Hematopoietic multipotent progenitor cell treated with erythropoietin and hydrocortisone succinate and interleukin-3 and kit ligand, for 8 days (in vitro differentiated cells): ENCODE measurements around the gene MADD.
A peak's percentile ranks its signal among the peaks of the same experiment; 100 is the strongest.
"Not testable (repeated sequence)": the region's sequence is repeated elsewhere in the genome, so short reads cannot be mapped to it uniquely, and the experiment has no call there.

Source experiments
- DNase-seq: peaks from one replicate; pipeline ENCODE4 v3.0.0-alpha.2; 2015

The MADD gene

GRCh38 chr11:47278058-47278457, 8.1 kb downstream of the MADD start:
- DNase-seq, result peak; percentile 25

- no peak for DNase-seq
Measured at GRCh38 chr11:47278769-47279168, 8.8 kb downstream of the MADD start.

- no peak for DNase-seq
Measured at GRCh38 chr11:47280099-47280498, 10.2 kb downstream of the MADD start.

- no peak for DNase-seq
Measured at GRCh38 chr11:47280860-47281259, 10.9 kb downstream of the MADD start.

GRCh38 chr11:47282462-47282861, 12.5 kb downstream of the MADD start:
- no peak for DNase-seq

GRCh38 chr11:47284151-47284550, 14.2 kb downstream of the MADD start:
- no peak for DNase-seq

GRCh38 chr11:47285969-47286770, 16.2 kb downstream of the MADD start:
- no peak for DNase-seq

- DNase-seq, result no peak
Measured at GRCh38 chr11:47288066-47288465, 18.1 kb downstream of the MADD start.

GRCh38 chr11:47289856-47290255, 19.9 kb downstream of the MADD start:
- no peak for DNase-seq

- DNase-seq, result no peak
Measured at GRCh38 chr11:47295385-47295784, 25.5 kb downstream of the MADD start.

GRCh38 chr11:47296045-47296444, 26.1 kb downstream of the MADD start:
- no peak for DNase-seq

- no peak for DNase-seq
Measured at GRCh38 chr11:47299078-47299477, 29.1 kb downstream of the MADD start.

GRCh38 chr11:47302853-47303252, 32.9 kb downstream of the MADD start:
- DNase-seq, result no peak

GRCh38 chr11:47305734-47306483, 36.0 kb downstream of the MADD start:
- DNase-seq, result no peak

GRCh38 chr11:47306484-47306844, 36.5 kb downstream of the MADD start:
- DNase-seq, result no peak

- no peak for DNase-seq
Measured at GRCh38 chr11:47308050-47308823, 38.3 kb downstream of the MADD start.

GRCh38 chr11:47314992-47315391, 45.1 kb downstream of the MADD start:
- DNase-seq, result no peak

GRCh38 chr11:47316501-47316900, 46.6 kb downstream of the MADD start:
- DNase-seq, result not testable (repeated sequence)

GRCh38 chr11:47317064-47317828, 47.3 kb downstream of the MADD start:
- DNase-seq, result no peak

- no peak for DNase-seq
Measured at GRCh38 chr11:47318166-47318565, 48.2 kb downstream of the MADD start.

GRCh38 chr11:47324520-47324919, 54.6 kb downstream of the MADD start:
- no peak for DNase-seq

- DNase-seq, result peak; percentile 96
Measured at GRCh38 chr11:47325271-47326041, 55.5 kb downstream of the MADD start.
